Mononuclear cell (primary cell): ENCODE data around the gene YRDC. TPM values are rescaled to one million over a fixed set of nuclear protein-coding genes. Genes with fewer than 3 reads are reported as not detected.
A peak's percentile ranks its signal among the peaks of the same experiment; 100 is the strongest.

Source experiments
- H3K27me3 ChIP-seq: 2 replicates; pipeline ENCODE4 v1.6.0; 2011; ENCODE audit warnings: low read length, control low read depth; ENCODE audit not compliant: insufficient read depth
- H3K4me1 ChIP-seq: 2 replicates; pipeline ENCODE4 v1.5.1; 2011; ENCODE audit warnings: mild to moderate bottlenecking, low read length, control low read depth; ENCODE audit not compliant: insufficient read depth
- H3K4me3 ChIP-seq: 2 replicates; pipeline ENCODE4 v1.5.1; 2011; ENCODE audit warnings: mild to moderate bottlenecking, low read length, moderate library complexity
- H3K9me3 ChIP-seq: 2 replicates; pipeline ENCODE4 v1.5.1; 2011; ENCODE audit warnings: low read depth, mild to moderate bottlenecking, control low read depth, low read length
- total RNA-seq: library from RNA; depleted of rRNA; stranded (reverse); fragments of >200 nt; gene quantifications from one replicate; pipeline ENCODE4 v1.2.3, GENCODE V29; 2012

Gene YRDC
- total RNA-seq, 1 donor = 22.2 TPM

DNA sequence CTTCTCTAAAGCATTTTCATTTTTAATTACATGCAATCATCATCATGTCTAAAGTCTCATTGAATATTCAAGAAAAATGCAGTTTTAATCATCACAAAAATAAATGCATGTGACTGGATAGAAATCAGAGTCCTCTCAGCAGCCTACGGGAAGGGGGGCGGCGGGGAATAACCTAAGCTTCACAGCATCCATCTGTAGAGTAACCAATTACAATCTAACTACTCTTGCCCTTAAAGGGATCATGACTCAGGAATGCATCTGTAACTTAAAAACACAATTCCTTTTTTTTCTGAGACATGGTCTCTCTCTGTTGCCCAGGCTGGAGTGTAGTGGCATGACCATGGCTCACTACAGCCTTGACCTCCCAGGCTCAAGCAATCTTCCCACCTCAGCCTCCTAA, 28.8 kb upstream of the YRDC start:
- no peaks in the 10 kb centered on the region for H3K9me3 ChIP-seq
- no peaks in the 10 kb centered on the region for H3K27me3 ChIP-seq
- H3K4me1 ChIP-seq = peaks cover 3% of the 10 kb centered on the region
- H3K4me3 ChIP-seq = no peak overlapping the region

- Histone ChIP-seq H3K4me3 (no peak overlapping the region), H3K4me1 (no peaks in the 10 kb centered on the region)
Measured at GRCh38 chr1:37831809-37832208, 23.8 kb upstream of the YRDC start.

DNA sequence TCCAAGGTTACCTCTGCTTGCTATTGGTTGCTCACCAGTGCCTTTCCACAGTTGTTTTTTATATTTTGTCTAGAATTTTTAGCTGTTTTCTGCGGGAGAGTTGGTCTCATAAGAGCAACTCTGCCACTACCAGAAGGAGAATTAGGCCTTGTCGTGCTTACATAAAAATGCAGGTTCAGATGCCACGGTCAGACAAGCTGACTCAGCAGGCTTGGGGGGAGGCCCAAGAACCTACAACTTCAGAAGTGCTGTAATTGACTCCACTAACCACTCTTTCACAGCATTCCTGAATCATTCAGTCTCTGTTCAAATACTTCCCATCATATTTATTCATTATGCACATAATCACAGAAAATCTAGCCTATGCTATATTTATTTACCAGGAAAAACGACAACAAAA, 23.1 kb upstream of the YRDC start:
- no peak overlapping the region for H3K4me3 ChIP-seq
- H3K9me3 ChIP-seq = no peaks in the 10 kb centered on the region

More at GRCh38 chr1:37831809-37832208, 23.8 kb upstream of the YRDC start:
- no peaks in the 10 kb centered on the region for H3K9me3 ChIP-seq
- no peaks in the 10 kb centered on the region for H3K27me3 ChIP-seq

GRCh38 chr1:37828410-37829074, 20.5 kb upstream of the YRDC start:
- Histone ChIP-seq H3K27me3 (no peaks in the 10 kb centered on the region), H3K4me3 (no peak overlapping the region), H3K9me3 (no peaks in the 10 kb centered on the region), H3K4me1 (peaks cover 19% of the 10 kb centered on the region)

More for the DNA sequence above, 23.1 kb upstream of the YRDC start:
- no peaks in the 10 kb centered on the region for H3K27me3 ChIP-seq
- peaks cover 5% of the 10 kb centered on the region for H3K4me1 ChIP-seq

DNA sequence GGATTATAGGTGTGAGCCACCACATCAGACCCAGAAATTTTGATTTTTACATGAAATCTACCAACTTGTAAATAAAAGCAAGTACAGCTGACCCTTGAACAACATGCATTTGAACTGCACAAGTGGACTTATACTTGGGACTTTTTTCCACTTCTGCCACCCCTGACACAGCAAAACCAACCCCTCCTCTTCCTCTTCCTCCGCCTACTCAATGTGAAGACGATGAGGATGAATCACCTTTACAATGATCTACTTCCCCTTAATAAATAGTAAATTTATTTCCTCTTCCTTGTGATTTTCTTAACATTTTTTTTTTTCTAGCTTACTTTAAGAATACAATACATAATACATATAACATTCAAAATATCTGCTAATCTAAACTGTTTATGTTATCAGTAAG, 17.5 kb upstream of the YRDC start:
- Histone ChIP-seq H3K4me1 (peaks cover 19% of the 10 kb centered on the region), H3K27me3 (no peaks in the 10 kb centered on the region), H3K9me3 (no peaks in the 10 kb centered on the region), H3K4me3 (no peak overlapping the region)

GRCh38 chr1:37824001-37824400, 16.0 kb upstream of the YRDC start:
- H3K27me3 ChIP-seq = no peaks in the 10 kb centered on the region
- H3K9me3 ChIP-seq = no peaks in the 10 kb centered on the region
- H3K4me1 ChIP-seq = peaks cover 19% of the 10 kb centered on the region
- no peak overlapping the region for H3K4me3 ChIP-seq

GRCh38 chr1:37822906-37823815, 15.2 kb upstream of the YRDC start:
- Histone ChIP-seq H3K4me3 (no peak overlapping the region), H3K27me3 (no peaks in the 10 kb centered on the region), H3K4me1 (peaks cover 19% of the 10 kb centered on the region), H3K9me3 (no peaks in the 10 kb centered on the region)

DNA sequence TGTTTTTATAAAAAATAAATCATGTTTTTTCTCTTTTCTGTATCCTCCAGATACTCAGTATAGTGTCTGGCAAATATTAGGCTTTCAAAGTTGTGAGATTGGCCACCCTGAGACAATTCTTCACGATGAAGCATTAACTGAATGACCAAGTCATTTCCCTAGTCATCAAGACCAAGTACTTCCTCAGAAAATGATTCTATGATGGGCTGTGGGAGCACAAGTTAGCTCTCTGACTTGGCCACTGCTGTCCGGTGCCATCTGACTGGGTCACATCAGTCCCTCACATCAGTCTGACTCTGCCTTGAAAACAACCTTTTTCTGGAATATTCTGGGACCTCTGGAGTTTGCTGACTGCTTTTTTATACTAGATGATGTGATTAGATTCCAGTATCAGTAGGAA, 13.5 kb upstream of the YRDC start:
- H3K9me3 ChIP-seq = no peaks in the 10 kb centered on the region
- no peak overlapping the region for H3K4me3 ChIP-seq
- no peaks in the 10 kb centered on the region for H3K27me3 ChIP-seq
- peaks cover 18% of the 10 kb centered on the region for H3K4me1 ChIP-seq

GRCh38 chr1:37817481-37817880, 9.5 kb upstream of the YRDC start:
- no peaks in the 10 kb centered on the region for H3K9me3 ChIP-seq
- no peak overlapping the region for H3K4me3 ChIP-seq
- no peaks in the 10 kb centered on the region for H3K27me3 ChIP-seq
- H3K4me1 ChIP-seq = peaks cover 4% of the 10 kb centered on the region

DNA sequence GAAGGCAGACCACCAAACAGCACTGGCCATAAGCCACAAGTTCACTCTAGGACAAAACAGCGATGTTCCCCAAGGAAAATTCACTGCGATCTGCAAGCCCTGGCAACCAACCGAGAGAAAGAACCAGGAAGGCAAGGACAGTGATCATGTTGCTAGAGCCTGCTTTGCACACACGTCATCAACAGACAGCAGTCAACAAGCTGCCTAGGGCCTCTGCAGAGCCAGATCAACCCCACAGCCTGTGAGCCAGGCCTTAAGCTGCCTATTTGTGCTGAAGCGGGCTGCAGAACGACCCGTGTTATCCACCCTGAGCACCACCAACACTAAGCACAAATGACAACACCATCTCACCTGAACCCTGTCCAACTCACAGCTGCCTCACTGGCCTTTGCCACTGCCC, 6.2 kb upstream of the YRDC start:
- Histone ChIP-seq H3K9me3 (no peaks in the 10 kb centered on the region), H3K4me3 (no peak overlapping the region), H3K27me3 (no peaks in the 10 kb centered on the region), H3K4me1 (peaks cover 23% of the 10 kb centered on the region)

GRCh38 chr1:37813529-37814145, 5.6 kb upstream of the YRDC start:
- Histone ChIP-seq H3K4me3 (no peak overlapping the region), H3K9me3 (no peaks in the 10 kb centered on the region), H3K4me1 (peaks cover 29% of the 10 kb centered on the region), H3K27me3 (no peaks in the 10 kb centered on the region)

- Histone ChIP-seq H3K4me3 (no peak overlapping the region), H3K4me1 (peaks cover 42% of the 10 kb centered on the region), H3K9me3 (no peaks in the 10 kb centered on the region), H3K27me3 (no peaks in the 10 kb centered on the region)
Measured at GRCh38 chr1:37811027-37811655, 3.1 kb upstream of the YRDC start.

DNA sequence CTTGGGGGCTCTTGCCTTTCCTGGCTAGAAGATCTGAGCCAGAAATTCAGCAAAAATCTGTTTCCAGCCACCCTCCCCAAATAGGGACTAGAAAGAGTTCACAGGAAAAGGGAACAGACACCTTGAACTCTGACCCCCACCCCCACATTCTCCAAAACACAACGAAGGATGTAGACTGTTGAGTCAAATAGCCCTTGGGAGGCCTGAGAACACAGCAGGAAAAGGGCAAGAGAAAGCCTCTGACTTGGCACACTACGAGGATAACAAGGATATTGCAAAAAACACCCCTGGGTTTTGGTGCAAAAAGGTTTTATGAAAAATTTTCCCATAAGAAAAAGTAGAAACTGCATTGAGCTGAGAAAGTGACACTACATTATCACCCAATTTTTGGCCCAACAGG, 1.9 kb upstream of the YRDC start:
- Histone ChIP-seq H3K9me3 (no peaks in the 10 kb centered on the region), H3K4me1 (peaks cover 48% of the 10 kb centered on the region), H3K4me3 (no peak overlapping the region), H3K27me3 (no peaks in the 10 kb centered on the region)

DNA sequence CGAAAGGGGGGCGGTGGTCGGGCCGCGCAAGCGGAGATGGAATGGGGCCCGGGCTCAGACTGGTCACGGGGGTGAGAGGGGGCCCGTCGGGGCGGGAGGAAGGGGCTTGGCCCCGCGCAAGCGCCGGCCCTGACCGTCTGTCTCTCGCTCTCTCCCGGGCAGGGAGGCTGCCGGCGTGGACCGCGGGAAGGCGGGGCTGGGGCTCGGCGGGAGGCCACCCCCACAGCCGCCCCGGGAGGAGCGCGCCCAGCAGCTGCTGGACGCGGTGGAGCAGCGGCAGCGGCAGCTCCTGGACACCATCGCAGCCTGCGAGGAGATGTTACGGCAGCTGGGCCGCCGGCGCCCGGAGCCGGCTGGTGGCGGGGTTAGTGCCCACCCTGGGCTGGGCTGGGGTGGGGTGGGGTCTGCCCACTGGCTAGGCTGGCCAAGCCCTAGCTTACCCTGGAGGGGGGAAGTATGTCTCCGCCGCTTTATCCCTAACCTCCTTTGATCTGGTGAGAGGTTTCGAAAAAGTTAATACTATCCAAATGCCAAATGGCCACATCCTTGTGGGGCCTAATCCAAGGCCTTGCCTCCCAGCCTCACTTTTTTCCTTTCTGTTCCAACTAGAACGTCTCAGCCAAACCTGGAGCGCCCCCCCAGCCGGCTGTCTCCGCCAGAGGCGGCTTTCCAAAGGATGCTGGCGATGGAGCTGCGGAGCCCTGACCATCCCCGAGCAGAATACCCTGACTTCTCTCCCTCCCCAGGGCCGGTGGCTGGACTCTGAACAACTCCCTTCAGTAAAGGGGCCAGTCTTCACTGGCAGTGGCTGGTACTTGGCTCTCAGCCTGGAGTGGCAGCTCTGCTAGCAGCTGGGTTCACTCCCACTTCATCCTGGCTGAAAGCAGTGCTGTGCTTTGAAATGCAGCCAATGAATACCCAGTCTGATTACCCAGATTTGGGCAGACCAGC, 636 bp upstream of the YRDC start:
- no peaks in the 10 kb centered on the region for H3K9me3 ChIP-seq
- H3K4me3 ChIP-seq = peak overlapping the region; percentile 88
- peaks cover 48% of the 10 kb centered on the region for H3K4me1 ChIP-seq
- H3K27me3 ChIP-seq = no peaks in the 10 kb centered on the region
